Transverse colon (tissue), 4 donors: ENCODE results near the gene MCCC1. TPM values are rescaled to one million over a fixed set of nuclear protein-coding genes. Genes with fewer than 3 reads are reported as not detected.

ENCODE experiments used
- DNase-seq: peaks from one replicate; pipeline ENCODE4 v3.0.0-alpha.2; 2019
- H3K27ac ChIP-seq, 4 donors: fragments of 200-600 bp; sonication (generic); 2 replicates each; pipeline ENCODE4 v1.5.1; 2016 to 2018; ENCODE audit warnings: inconsistent platforms in 4 of 4
- H3K27me3 ChIP-seq: fragments of 200-600 bp; sonication (generic); 2 replicates; pipeline ENCODE4 v1.5.1; 2017; ENCODE audit warnings: inconsistent platforms
- H3K36me3 ChIP-seq, 4 donors: fragments of 200-600 bp; sonication (generic); 2 replicates each; pipeline ENCODE4 v1.5.1; 2017 to 2019; ENCODE audit warnings: inconsistent platforms in 4 of 4
- H3K4me1 ChIP-seq, 4 donors: fragments of 200-600 bp; sonication (generic); 2 replicates each; pipeline ENCODE4 v1.5.1; 2017 to 2020; ENCODE audit warnings: inconsistent platforms in 4 of 4
- H3K4me3 ChIP-seq, 4 donors: fragments of 200-600 bp; sonication (generic); 1 replicate in 1 of 4; 2 replicates in 3 of 4; pipeline versions ENCODE4 v1.5.1 to v1.6.1; 2017 to 2019; ENCODE audit warnings: inconsistent platforms in 4 of 4
- H3K9me3 ChIP-seq, 2 donors: fragments of 200-600 bp; sonication (generic); 2 replicates each; pipeline ENCODE4 v1.5.1; 2017 to 2019; ENCODE audit warnings: inconsistent platforms in 2 of 2
- EP300 ChIP-seq: sonication (generic); formaldehyde crosslinking; IDR thresholded peaks from one replicate; pipeline ENCODE4 v1.6.1; 2017; ENCODE audit warnings: antibody characterized with exemption, low read depth
- POLR2A ChIP-seq: fragments of 450-650 bp; IDR thresholded peaks from one replicate; pipeline ENCODE4 v1.6.1; 2016; ENCODE audit warnings: antibody characterized with exemption, mild to moderate bottlenecking, moderate library complexity
- POLR2AphosphoS5 ChIP-seq, 3 donors: sonication (generic); formaldehyde crosslinking; IDR thresholded peaks; one replicate each; pipeline ENCODE4 v1.6.1; 2016; ENCODE audit warnings: antibody characterized with exemption in 3 of 3
- WGBS, 2 donors: methylation state at CpG; one replicate each; pipeline ENCODE4 v1.1.5; 2018; ENCODE audit warnings: low coverage in 1 of 2; 5-methylcytosine and 5-hydroxymethylcytosine counted together
- in situ Hi-C, 4 donors: fragments of 200-750 bp; cut with MboI; loops; one replicate each; pipeline versions ENCODE4 v1.15.0 to v1.15.1; 2017; ENCODE audit warnings: low sequenced_read_pairs in 3 of 4, low pct_ligation_motif_present in 1 of 4, low pct_unique_long_range_greater_than_20kb in 1 of 4
- intact Hi-C: fragments of 100-400 bp; cut with DNase I; formaldehyde crosslinking; loops from one replicate; pipeline ENCODE4 v1.15.1; 2023; ENCODE audit warnings: low total_unique reads
- total RNA-seq, 4 donors: library from RNA; depleted of rRNA; stranded (reverse); fragments of >200 nt; gene quantifications; one replicate each; pipeline ENCODE4 v1.1.0, GENCODE V29; 2016
- TF ChIP-seq, protein P1 (sequence below), 5 experiments: fragments of 200-600 bp in 3 of 5; fragments of 450-650 bp in 2 of 5; sonication (generic) in 3 of 5; IDR thresholded peaks; 1 replicate in 2 of 5; 2 replicates in 3 of 5; pipeline ENCODE4 v1.5.1; 2016 to 2017; ENCODE audit warnings: antibody characterized with exemption in 5 of 5, inconsistent platforms in 3 of 5, mild to moderate bottlenecking in 2 of 5, moderate library complexity in 1 of 5

Gene MCCC1
- total RNA-seq, 4 donors from 2014 or later, result 1.5 to 64.3 (median 19.9) TPM

DNA sequence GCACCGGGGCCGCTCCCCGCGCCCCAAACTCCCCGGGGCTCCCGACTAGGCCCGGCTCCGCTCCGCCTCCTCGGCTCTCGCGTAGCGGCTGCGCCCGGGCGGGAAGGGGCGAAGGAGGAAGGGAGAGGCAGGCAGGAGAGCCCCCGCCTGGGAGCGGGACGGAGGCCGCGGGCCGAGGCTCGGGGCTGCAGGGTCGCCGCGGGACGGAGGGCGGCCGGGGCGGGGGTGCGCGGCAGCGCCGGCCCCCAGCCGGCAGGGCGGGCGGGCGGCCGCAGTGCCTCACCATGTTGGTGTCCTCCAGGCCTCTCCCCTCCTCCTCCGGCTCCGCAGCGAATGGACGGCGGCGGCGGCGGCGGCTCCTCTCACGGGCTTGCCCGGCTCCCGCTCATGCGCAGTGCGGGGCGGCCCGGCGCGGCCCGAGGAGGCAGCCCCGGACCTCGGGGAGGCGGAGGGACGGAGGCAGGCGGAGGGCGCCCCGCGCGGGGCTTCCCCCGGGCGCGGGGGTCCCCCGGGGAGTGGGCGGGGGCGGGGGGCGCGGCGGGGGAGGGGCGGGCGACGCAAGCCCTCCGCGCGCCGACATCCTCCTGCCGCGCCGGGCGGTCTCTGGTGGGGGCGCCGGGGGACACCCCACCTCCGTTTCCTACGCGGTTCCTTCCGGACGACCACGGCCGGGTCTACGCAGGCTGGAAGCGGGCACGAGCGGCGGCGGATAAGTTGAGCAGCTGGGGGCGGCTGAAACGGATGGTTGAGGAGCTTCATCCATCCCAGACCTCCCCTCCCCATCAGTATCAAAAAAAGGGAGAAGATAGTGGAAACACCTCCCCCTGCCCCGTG is 118.9 kb downstream of the MCCC1 start, which contains the start of gene DCUN1D1:
TSS of gene DCUN1D1 (minus strand) at position 335 of the 834 bp plus-strand sequence. CDS start at position 286, 49 bp downstream.
- in situ Hi-C loops (no loop called here), intact Hi-C loops (no loop called here)
- whole genome bisulfite sequencing, 2 donors, result 1% methylated on average over 36 of the region's 106 CpGs; no CpG with 5 or more reads in 1 of the 2 donors
- Histone ChIP-seq H3K27me3 (no peaks in the 10 kb centered on the region), H3K4me1 (peaks cover 10 to 25% (median 15%) of the 10 kb centered on the region in 4 donors), H3K4me3 (peak within 1 kb of the TSS; percentile 88 to 100 (median 98)), H3K9me3 (no peaks in the 10 kb centered on the region), H3K27ac (peak within 1 kb of the TSS; percentile 92 to 96 (median 94)), H3K36me3 (no peaks in the 10 kb centered on the region)
- peak; percentile 91 for DNase-seq
- TF ChIP-seq POLR2AphosphoS5 (IDR thresholded peaks at IDR 0.05) (peak in 2 of 3 donors; percentile 79 to 81), POLR2A (peak; percentile 36), EP300 (no peak)
- TF ChIP-seq, protein P1, sequence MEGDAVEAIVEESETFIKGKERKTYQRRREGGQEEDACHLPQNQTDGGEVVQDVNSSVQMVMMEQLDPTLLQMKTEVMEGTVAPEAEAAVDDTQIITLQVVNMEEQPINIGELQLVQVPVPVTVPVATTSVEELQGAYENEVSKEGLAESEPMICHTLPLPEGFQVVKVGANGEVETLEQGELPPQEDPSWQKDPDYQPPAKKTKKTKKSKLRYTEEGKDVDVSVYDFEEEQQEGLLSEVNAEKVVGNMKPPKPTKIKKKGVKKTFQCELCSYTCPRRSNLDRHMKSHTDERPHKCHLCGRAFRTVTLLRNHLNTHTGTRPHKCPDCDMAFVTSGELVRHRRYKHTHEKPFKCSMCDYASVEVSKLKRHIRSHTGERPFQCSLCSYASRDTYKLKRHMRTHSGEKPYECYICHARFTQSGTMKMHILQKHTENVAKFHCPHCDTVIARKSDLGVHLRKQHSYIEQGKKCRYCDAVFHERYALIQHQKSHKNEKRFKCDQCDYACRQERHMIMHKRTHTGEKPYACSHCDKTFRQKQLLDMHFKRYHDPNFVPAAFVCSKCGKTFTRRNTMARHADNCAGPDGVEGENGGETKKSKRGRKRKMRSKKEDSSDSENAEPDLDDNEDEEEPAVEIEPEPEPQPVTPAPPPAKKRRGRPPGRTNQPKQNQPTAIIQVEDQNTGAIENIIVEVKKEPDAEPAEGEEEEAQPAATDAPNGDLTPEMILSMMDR (IDR thresholded peaks at IDR 0.05), result no peak

DNA sequence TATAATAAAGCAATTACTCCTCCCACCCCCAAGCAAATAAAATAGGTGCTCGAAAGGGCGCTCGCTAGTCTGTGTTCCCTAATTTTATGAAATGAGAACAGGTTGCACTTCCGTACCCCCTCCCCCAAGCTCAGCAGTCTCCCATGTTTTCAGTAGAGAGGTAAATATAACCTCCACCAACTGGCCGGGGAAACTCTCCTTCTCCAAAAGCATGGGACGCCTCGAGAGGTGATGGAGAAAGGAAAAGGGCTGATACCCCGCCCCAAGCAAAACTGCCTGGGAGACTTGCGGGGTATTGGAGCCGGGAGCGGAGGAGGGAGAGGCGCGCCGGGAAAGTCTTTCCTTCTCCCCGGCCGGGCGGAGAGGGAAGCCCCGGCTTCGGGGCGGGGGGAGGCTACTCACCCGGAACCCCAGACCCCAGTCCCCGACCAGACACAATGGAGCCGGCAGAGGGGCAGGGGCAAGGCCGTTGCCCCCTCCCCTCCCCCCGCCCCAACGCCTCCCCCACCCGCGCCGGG is 119.6 kb downstream of the MCCC1 start:
- H3K27ac ChIP-seq, result peak overlapping the region; percentile 92 to 96 (median 94)
- 0% methylated on average over 6 to 16 of the region's 29 CpGs for WGBS, 2 donors
- H3K4me1 ChIP-seq, result peaks cover 10 to 27% (median 15%) of the 10 kb centered on the region in 4 donors
- H3K36me3 ChIP-seq, result no peaks in the 10 kb centered on the region
- TF ChIP-seq EP300, result no peak
- TF ChIP-seq POLR2A, result no peak
- no peak for TF ChIP-seq POLR2AphosphoS5 (IDR thresholded peaks at IDR 0.05)
- TF ChIP-seq, protein P1 (IDR thresholded peaks at IDR 0.05), result no peak
- DNase-seq, result peak; percentile 35
- intact Hi-C loops (no loop called here), in situ Hi-C loops (no loop called here)
- no peaks in the 10 kb centered on the region for H3K27me3 ChIP-seq
- no peaks in the 10 kb centered on the region for H3K9me3 ChIP-seq
- peak overlapping the region; percentile 88 to 100 (median 98) for H3K4me3 ChIP-seq

DNA sequence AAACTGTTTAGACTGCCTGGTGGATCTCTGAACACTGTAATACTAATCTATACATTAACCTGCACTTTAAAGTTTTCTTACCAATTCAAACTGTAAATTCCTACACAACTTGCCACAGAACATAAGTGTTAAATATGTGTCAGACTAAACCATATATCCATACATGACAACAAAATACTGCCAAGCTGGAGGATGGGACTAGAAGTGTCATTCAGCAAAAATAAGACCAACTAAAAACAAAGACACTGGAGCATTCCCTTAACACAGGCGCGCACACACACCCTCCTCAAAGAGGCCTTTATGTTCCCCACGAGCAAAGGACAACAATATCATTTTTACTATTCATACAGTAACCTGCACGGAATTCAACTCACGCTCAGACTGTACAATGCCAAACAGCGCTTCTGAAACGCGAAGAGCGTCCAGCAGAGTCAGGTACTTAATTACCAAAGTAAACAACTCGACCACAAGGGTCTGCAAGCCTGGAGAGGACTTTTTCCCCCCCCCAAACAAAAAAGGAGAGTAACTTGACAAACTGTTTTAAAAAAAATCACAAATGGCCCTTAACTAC is 120.1 kb downstream of the MCCC1 start:
- intact Hi-C loops, result no loop called here

More for the DNA sequence above, 120.1 kb downstream of the MCCC1 start:
- H3K4me1 ChIP-seq, result peaks cover 10 to 30% (median 15%) of the 10 kb centered on the region in 4 donors
- DNase-seq, result no peak
- H3K36me3 ChIP-seq, result no peaks in the 10 kb centered on the region
- no peaks in the 10 kb centered on the region for H3K27me3 ChIP-seq
- in situ Hi-C loops, result no loop called here
- TF ChIP-seq POLR2A (no peak), POLR2AphosphoS5 (IDR thresholded peaks at IDR 0.05) (no peak), EP300 (no peak)
- TF ChIP-seq, protein P1 (IDR thresholded peaks at IDR 0.05), result no peak
- 2 to 10% methylated on average over 10 of the region's 10 CpGs for WGBS, 2 donors
- H3K27ac ChIP-seq, result peak overlapping the region; percentile 92 to 96 (median 94)
- no peaks in the 10 kb centered on the region for H3K9me3 ChIP-seq
- peak overlapping the region; percentile 88 to 100 (median 98) for H3K4me3 ChIP-seq
